Sigmoid colon (tissue), 7 donors: ENCODE results near the gene CNNM3. TPM values are rescaled to one million over a fixed set of nuclear protein-coding genes. Genes with fewer than 3 reads are reported as not detected.

Source experiments
- DNase-seq: peaks from one replicate; pipeline ENCODE4 v3.0.0-alpha.2; 2019
- H3K27ac ChIP-seq, 4 donors: fragments of 200-600 bp; sonication (generic); one replicate each; pipeline ENCODE4 v1.5.1; 2016 to 2019; ENCODE audit warnings: mild to moderate bottlenecking in 1 of 4
- H3K27me3 ChIP-seq, 3 donors: fragments of 200-600 bp; sonication (generic); one replicate each; pipeline ENCODE4 v1.5.1; 2019; ENCODE audit warnings: mild to moderate bottlenecking in 1 of 3
- H3K36me3 ChIP-seq, 4 donors: fragments of 200-600 bp; sonication (generic); one replicate each; pipeline ENCODE4 v1.5.1; 2016 to 2019
- H3K4me1 ChIP-seq, 4 donors: fragments of 200-600 bp; sonication (generic); one replicate each; pipeline ENCODE4 v1.5.1; 2017 to 2019
- H3K4me3 ChIP-seq, 4 donors: fragments of 200-600 bp; sonication (generic); one replicate each; pipeline ENCODE4 v1.5.1; 2017 to 2019; ENCODE audit warnings: mild to moderate bottlenecking in 2 of 4, moderate library complexity in 1 of 4
- H3K9me3 ChIP-seq, 4 donors: fragments of 200-600 bp in 3 of 4; sonication (generic) in 3 of 4; one replicate each; pipeline versions ENCODE4 v1.5.1 to v1.6.1; 2013 to 2019
- EP300 ChIP-seq, 4 donors: sonication (generic); formaldehyde crosslinking; IDR thresholded peaks; one replicate each; pipeline ENCODE4 v1.6.1; 2017; ENCODE audit warnings: antibody characterized with exemption in 4 of 4
- POLR2A ChIP-seq, 2 donors: fragments of 450-650 bp; IDR thresholded peaks; one replicate each; pipeline ENCODE4 v1.6.1; 2016; ENCODE audit warnings: antibody characterized with exemption in 2 of 2, mild to moderate bottlenecking in 2 of 2, moderate library complexity in 2 of 2
- POLR2AphosphoS5 ChIP-seq, 4 donors: sonication (generic); formaldehyde crosslinking; IDR thresholded peaks; one replicate each; pipeline ENCODE4 v1.6.1; 2017; ENCODE audit warnings: antibody characterized with exemption in 4 of 4
- WGBS, 2 donors: extraction: QIAGEN DNeasy Blood & Tissue Kit; methylation state at CpG; one replicate each; pipeline ENCODE4 v1.1.7; 2013; 5-methylcytosine and 5-hydroxymethylcytosine counted together
- intact Hi-C: fragments of 100-400 bp; cut with DNase I; formaldehyde crosslinking; loops from one replicate; pipeline ENCODE4 v1.15.1; 2023
- polyA plus RNA-seq, 3 donors: library from polyadenylated mRNA; stranded (reverse); fragments of 200-250 nt; gene quantifications; one replicate each; pipeline ENCODE4 v1.2.3, GENCODE V29; 2013
- total RNA-seq, 4 donors: library from RNA; depleted of rRNA; stranded (reverse); fragments of >200 nt; gene quantifications; one replicate each; pipeline ENCODE4 v1.1.0, GENCODE V29; 2016
- TF ChIP-seq, protein P1 (sequence below), 4 experiments: fragments of 450-650 bp in 3 of 4; fragments of 200-600 bp in 1 of 4; IDR thresholded peaks; one replicate each; pipeline ENCODE4 v1.5.1; 2016 to 2019; ENCODE audit warnings: antibody characterized with exemption in 4 of 4, mild to moderate bottlenecking in 3 of 4, moderate library complexity in 2 of 4
- donor health status: healthy with polysubstance abuse.
- donor health status: Bipolar disorder and iron deficiency.
- donor health status: healthy.

CNNM3 gene
- total and polyA plus RNA-seq, 7 donors: 1.2 to 16.6 (median 10.0) TPM

DNA sequence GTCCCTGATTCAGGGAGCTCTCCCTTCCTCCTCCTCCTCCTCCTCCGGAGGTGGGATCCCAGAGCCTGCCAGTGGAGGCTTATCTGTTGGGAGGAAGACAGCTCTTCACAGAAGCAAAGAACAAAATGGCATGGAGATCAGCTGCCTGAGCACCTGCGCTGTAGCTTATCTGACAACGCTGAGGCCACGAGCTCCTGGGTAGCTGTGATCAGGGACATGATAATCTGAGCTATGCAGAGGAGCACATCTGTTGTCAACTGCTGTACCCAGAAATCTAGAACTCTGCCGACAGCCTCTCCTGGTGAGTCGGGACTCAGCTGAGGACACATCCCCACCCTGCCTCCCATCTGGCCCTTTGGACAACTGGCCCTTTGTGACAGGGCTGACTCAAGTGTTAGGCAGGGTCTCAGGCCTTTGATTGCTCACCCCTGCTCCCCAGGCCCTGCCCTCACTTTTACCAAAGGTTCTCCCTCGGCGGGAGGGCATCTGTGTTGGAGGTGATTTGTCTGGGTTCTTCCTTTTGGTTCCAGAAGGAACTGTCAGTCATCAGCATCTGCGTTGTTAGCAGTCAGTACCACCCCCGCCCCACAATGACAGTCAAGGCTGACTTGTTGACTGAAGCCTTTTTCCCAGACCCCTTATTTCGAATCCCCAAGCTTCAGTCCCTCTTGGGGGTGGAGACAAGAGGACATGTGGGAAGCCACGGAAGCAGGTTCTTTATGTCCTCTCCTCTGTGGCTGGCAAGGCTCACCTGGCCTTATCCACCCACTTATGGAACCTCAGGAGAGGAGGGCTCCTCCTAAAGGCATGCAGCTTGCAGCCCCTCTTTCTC is 5.9 kb upstream of the CNNM3 start:
- no peak overlapping the region for H3K27ac ChIP-seq
- no peaks in the 10 kb centered on the region for H3K27me3 ChIP-seq
- intact Hi-C loops: loop anchor here (10.0 kb wide), 1 partner anchor 175 kb away; the partner anchor contains the start of gene KANSL3

DNA sequence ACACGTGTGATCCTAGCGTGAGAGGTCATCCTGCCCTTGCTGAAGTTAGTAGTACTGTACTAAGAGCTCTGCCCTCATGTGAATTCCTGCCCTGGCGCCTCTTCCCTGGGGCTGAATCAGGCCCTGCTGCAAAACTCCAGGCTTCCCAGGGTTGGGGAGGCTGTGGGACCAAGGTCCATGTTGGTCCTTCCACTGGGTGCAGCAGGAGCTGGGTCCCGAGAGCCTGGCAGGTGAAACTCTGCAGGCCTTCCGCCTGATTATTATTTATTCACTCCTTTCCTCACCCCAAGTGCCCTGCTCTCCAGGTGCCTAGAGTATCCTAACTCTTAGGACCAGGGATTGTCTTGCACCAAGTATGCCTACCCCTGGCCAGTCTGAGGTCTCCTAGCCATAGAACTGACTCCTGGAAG is 5.3 kb upstream of the CNNM3 start:
- Histone ChIP-seq H3K27me3 (no peaks in the 10 kb centered on the region), H3K4me3 (no peak overlapping the region), H3K4me1 (peaks cover 0 to 14% (median 3%) of the 10 kb centered on the region in 4 donors), H3K36me3 (peaks cover 0 to 21% (median 5%) of the 10 kb centered on the region in 4 donors), H3K9me3 (no peaks in the 10 kb centered on the region), H3K27ac (no peak overlapping the region)
- TF ChIP-seq POLR2A (IDR thresholded peaks at IDR 0.05) (no peak), EP300 (IDR thresholded peaks at IDR 0.05) (no peak), POLR2AphosphoS5 (IDR thresholded peaks at IDR 0.05) (no peak)
- TF ChIP-seq, protein P1, sequence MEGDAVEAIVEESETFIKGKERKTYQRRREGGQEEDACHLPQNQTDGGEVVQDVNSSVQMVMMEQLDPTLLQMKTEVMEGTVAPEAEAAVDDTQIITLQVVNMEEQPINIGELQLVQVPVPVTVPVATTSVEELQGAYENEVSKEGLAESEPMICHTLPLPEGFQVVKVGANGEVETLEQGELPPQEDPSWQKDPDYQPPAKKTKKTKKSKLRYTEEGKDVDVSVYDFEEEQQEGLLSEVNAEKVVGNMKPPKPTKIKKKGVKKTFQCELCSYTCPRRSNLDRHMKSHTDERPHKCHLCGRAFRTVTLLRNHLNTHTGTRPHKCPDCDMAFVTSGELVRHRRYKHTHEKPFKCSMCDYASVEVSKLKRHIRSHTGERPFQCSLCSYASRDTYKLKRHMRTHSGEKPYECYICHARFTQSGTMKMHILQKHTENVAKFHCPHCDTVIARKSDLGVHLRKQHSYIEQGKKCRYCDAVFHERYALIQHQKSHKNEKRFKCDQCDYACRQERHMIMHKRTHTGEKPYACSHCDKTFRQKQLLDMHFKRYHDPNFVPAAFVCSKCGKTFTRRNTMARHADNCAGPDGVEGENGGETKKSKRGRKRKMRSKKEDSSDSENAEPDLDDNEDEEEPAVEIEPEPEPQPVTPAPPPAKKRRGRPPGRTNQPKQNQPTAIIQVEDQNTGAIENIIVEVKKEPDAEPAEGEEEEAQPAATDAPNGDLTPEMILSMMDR (IDR thresholded peaks at IDR 0.05): no peak
- 71 to 82% methylated on average over 5 of the region's 5 CpGs for WGBS, 2 donors
- no peak for DNase-seq
- intact Hi-C loops: loop anchor here (10.0 kb wide), 1 partner anchor 176 kb away; the partner anchor contains the start of gene KANSL3

More for the DNA sequence above, 5.9 kb upstream of the CNNM3 start:
- peaks cover 0 to 11% (median under 1%) of the 10 kb centered on the region in 4 donors for H3K4me1 ChIP-seq
- WGBS, 2 donors: 86 to 87% methylated on average over 12 of the region's 12 CpGs
- peaks cover 0 to 21% (median 5%) of the 10 kb centered on the region in 4 donors for H3K36me3 ChIP-seq
- TF ChIP-seq, protein P1 (IDR thresholded peaks at IDR 0.05): no peak
- TF ChIP-seq EP300 (IDR thresholded peaks at IDR 0.05) (no peak), POLR2AphosphoS5 (IDR thresholded peaks at IDR 0.05) (no peak), POLR2A (IDR thresholded peaks at IDR 0.05) (no peak)
- no peak overlapping the region for H3K4me3 ChIP-seq
- DNase-seq: no peak
- H3K9me3 ChIP-seq: no peaks in the 10 kb centered on the region

- no peaks in the 10 kb centered on the region for H3K27me3 ChIP-seq
- H3K4me3 ChIP-seq: no peak overlapping the region
- H3K9me3 ChIP-seq: no peaks in the 10 kb centered on the region
- intact Hi-C loops: loop anchor here (10.0 kb wide), 1 partner anchor 177 kb away; the partner anchor contains the start of gene KANSL3
- 16 to 48% methylated on average over 3 of the region's 3 CpGs for WGBS, 2 donors
- DNase-seq: peak; percentile 88
- peak overlapping the region in 1 of 4 donors; percentile 22 for H3K27ac ChIP-seq
- TF ChIP-seq POLR2AphosphoS5 (IDR thresholded peaks at IDR 0.05) (peak in 2 of 4 donors; percentile 26 to 34), EP300 (IDR thresholded peaks at IDR 0.05) (no peak)
- peaks cover 0 to 21% (median 5%) of the 10 kb centered on the region in 4 donors for H3K36me3 ChIP-seq
- peaks cover 0 to 14% (median 3%) of the 10 kb centered on the region in 4 donors for H3K4me1 ChIP-seq
Observed at GRCh38 chr2:96811917-96812316, 4.2 kb upstream of the CNNM3 start.

DNA sequence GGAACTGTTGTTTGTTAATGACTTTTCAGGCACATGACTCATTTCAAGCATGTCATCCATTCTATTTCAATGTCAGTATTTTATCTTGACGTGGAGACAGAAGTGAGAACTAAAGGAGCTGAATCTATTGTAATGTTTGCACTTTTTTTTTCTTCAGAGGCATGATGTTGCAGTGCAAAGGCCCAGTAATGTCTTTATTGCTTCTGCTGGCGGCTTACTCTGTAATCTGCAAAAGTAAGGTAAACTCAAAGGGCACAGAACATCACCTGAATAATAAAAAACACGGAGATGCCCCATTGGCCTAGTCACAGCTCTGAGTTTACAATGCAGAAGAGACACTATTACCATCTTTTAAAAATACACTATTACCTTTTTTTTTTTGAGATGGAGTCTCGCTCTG is 2.4 kb upstream of the CNNM3 start:
- H3K36me3 ChIP-seq: peaks cover 0 to 19% (median 5%) of the 10 kb centered on the region in 4 donors
- H3K4me3 ChIP-seq: no peak overlapping the region
- H3K27me3 ChIP-seq: no peaks in the 10 kb centered on the region
- H3K9me3 ChIP-seq: no peaks in the 10 kb centered on the region
- no peak for TF ChIP-seq POLR2AphosphoS5 (IDR thresholded peaks at IDR 0.05)
- TF ChIP-seq POLR2A (IDR thresholded peaks at IDR 0.05): no peak
- TF ChIP-seq, protein P1 (IDR thresholded peaks at IDR 0.05): no peak
- no peak for TF ChIP-seq EP300 (IDR thresholded peaks at IDR 0.05)
- 26 to 73% methylated on average over 4 of the region's 4 CpGs for WGBS, 2 donors
- intact Hi-C loops: loop anchor here (10.0 kb wide), 1 partner anchor 179 kb away; the partner anchor contains the start of gene KANSL3
- DNase-seq: no peak
- H3K4me1 ChIP-seq: peaks cover 0 to 29% (median 20%) of the 10 kb centered on the region in 4 donors
- H3K27ac ChIP-seq: no peak overlapping the region
